ENCODE results near the gene MED13. TPM values are rescaled to one million over a fixed set of nuclear protein-coding genes. Genes with fewer than 3 reads are reported as not detected.
"Not testable (repeated sequence)": the region's sequence is repeated elsewhere in the genome, so short reads cannot be mapped to it uniquely, and the experiment has no call there.

MED13 gene
- total RNA-seq, 2 experiments from 2014 or later: 52.5 to 65.4 TPM

DNA sequence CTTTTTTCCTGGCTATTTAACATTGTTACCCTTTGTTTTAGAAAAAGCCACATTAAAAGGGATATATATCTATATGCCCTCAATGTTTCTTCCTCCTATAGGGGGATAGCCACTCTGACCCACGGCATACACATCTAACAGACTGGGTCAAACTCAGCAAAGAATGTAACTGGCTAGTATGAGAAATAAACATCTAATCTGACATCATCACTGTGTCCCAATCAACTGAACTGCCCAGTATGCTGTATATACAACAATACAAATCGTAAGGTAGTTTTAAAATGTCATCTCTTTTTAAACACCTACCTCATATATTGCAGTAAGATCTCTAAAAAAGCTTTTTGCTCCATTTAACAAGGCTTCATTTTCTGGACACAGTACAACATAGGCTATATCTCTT, 97.3 kb downstream of the MED13 start:
- H3K36me3 Mint-ChIP-seq (ENCODE audit: low read depth): peaks cover 40% of the 10 kb centered on the region
- ChIA-PET CTCF (interaction anchor here (0.7 kb wide), 1 partner anchor 78 kb away, joined by 3 read pairs; no protein-coding TSS in a partner anchor), POLR2A (no interaction called here)
- H3K27ac Mint-ChIP-seq: no peak overlapping the region
- H3K27me3 Mint-ChIP-seq: no peaks in the 10 kb centered on the region
- no peak overlapping the region for H3K4me3 Mint-ChIP-seq
- H3K9me3 Mint-ChIP-seq: no peaks in the 10 kb centered on the region
- DNase-seq: no peak
- H3K4me1 Mint-ChIP-seq: no peaks in the 10 kb centered on the region

DNA sequence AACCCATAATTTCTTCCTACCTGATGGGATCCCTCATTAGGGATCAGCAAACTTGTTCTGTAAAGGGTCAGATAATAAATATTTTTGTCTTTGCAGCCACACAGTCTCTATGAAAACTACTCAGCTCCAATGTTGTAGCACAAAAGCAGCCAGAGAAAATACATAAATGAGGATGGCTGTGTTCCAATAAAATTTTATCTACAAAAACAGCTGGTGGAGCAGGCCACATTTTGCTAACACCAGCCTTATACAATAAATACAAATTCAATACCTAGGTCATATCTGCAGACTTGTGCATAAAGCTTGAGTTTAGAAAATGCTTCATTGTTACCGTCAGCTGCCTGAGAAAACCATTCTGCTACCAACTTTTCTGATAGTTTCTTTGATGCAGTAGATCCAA, 98.9 kb downstream of the MED13 start:
- no peak overlapping the region for H3K4me3 Mint-ChIP-seq
- peaks cover 39% of the 10 kb centered on the region for H3K36me3 Mint-ChIP-seq (ENCODE audit: low read depth)
- H3K4me1 Mint-ChIP-seq: no peaks in the 10 kb centered on the region
- ChIA-PET CTCF (interaction anchor here (1.3 to 1.6 kb wide), 3 partner anchors 10 to 68 kb away, joined by 3 read pairs; no protein-coding TSS in a partner anchor), POLR2A (no interaction called here)
- no peaks in the 10 kb centered on the region for H3K9me3 Mint-ChIP-seq
- DNase-seq: no peak
- H3K27me3 Mint-ChIP-seq: no peaks in the 10 kb centered on the region
- no peak overlapping the region for H3K27ac Mint-ChIP-seq

DNA sequence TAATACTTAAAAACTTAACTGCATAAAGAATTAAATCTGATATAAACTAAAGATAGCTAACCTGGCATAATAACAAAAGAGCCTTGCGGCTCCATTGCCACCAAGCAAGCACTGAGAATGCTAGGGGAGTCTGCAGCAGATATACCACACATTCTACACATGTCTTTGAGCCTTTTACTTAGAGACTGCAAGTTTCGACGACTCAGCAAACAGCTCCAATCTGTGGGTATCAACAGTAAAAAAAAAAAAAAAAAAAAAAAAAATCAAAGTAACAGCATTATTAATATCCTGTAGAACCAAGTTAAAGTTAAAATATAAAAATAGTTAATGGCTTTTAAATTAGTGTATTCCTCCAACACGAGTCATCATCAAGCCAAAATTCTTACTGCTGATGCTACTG, 109.5 kb downstream of the MED13 start:
- Mint-ChIP-seq H3K9me3 (no peaks in the 10 kb centered on the region), H3K4me3 (no peak overlapping the region), H3K27ac (no peak overlapping the region), H3K36me3 (ENCODE audit: low read depth) (peaks cover 22% of the 10 kb centered on the region), H3K27me3 (no peaks in the 10 kb centered on the region), H3K4me1 (no peaks in the 10 kb centered on the region)
- CTCF ChIA-PET: interaction anchor here (1.5 kb wide), 1 partner anchor 10 kb away, joined by 3 read pairs; no protein-coding TSS in a partner anchor
- POLR2A ChIA-PET: no interaction called here
- no peak for DNase-seq

DNA sequence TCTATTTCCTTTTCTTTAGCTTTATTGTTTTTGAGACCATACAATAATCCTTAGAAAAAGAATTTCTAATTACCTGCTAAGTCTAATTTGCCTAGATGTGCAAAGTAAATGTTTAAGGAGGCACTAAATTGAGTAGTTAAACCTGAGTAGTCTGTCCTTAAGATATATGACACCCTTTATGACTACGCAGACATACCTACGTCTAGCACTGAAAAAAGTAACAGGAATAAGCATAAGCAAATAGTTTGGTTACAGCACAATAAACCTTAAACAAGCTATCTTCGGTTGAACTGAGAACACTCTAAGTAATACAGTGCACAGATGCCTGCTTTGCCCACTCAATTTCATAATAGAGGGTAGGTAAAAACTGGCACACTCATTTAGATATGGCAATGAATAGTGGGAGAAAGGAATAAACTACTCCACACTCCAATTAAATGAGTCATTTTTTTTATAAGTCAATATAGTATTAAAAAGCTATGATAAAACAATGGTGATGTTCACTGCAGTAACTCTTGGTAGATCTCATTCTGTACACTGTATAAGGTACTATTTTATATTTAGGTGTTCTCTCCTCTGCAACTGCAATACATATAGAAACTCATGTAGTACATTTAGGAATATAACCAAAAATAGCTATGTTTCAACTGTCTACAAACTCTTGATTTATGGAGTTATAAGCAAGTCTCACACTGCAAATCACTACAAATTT, 117.6 kb downstream of the MED13 start:
- Mint-ChIP-seq H3K27ac (no peak overlapping the region), H3K36me3 (ENCODE audit: low read depth) (peaks cover 18% of the 10 kb centered on the region), H3K4me1 (peaks cover 2% of the 10 kb centered on the region), H3K9me3 (no peaks in the 10 kb centered on the region), H3K4me3 (no peak overlapping the region), H3K27me3 (no peaks in the 10 kb centered on the region)
- no peak for DNase-seq
- ChIA-PET POLR2A (no interaction called here), CTCF (interaction anchor here (0.7 to 1.3 kb wide), 5 partner anchors 10 to 162 kb away, joined by 3 to 4 read pairs (median 3); partner anchors contain the start of gene BRIP1)

DNA sequence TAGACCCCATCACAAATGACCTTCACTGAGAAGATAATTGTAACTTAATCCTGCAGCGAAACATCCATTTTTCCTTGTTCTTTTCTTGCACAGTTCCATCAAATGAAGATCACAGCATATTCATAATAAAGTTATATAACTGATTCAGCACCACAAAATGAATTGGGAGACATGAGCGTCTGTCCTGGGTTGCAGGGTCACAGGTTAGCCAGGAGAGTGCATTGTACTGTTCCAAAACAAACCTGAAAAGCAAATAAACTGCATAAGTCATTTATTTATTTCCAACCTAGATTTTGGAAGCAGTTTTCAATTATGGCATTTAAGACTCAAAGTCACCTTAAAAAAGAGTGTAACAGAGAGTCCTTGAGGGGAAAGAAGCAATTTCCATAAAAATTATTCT, 118.7 kb downstream of the MED13 start:
- Mint-ChIP-seq H3K27me3 (no peaks in the 10 kb centered on the region), H3K4me3 (no peak overlapping the region), H3K36me3 (ENCODE audit: low read depth) (peaks cover 17% of the 10 kb centered on the region), H3K4me1 (peaks cover 2% of the 10 kb centered on the region), H3K27ac (no peak overlapping the region), H3K9me3 (no peaks in the 10 kb centered on the region)
- ChIA-PET POLR2A (no interaction called here), CTCF (no interaction called here)
- DNase-seq: no peak

DNA sequence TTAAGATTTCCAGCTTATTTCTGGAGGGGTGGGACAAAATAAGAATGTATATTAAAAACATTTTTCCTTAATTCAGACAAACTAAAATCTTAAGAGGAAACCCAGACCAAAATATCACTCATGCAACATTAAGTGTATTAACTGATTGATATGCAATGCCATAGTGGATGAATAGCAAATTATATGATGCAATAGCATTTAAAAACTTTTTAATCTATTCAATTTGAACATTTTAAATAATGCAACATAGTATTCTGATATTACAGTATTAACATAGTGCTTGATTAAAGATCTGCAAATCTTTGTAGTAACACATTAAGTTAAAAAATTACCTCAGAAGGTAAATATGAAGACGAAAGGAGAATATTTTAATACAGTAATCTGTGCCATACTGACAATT, 122.0 kb downstream of the MED13 start:
- Mint-ChIP-seq H3K36me3 (ENCODE audit: low read depth) (peaks cover 16% of the 10 kb centered on the region), H3K27ac (no peak overlapping the region), H3K4me3 (no peak overlapping the region), H3K4me1 (peaks cover 2% of the 10 kb centered on the region), H3K27me3 (no peaks in the 10 kb centered on the region), H3K9me3 (no peaks in the 10 kb centered on the region)
- no peak for DNase-seq
- POLR2A ChIA-PET: no interaction called here
- CTCF ChIA-PET: no interaction called here

DNA sequence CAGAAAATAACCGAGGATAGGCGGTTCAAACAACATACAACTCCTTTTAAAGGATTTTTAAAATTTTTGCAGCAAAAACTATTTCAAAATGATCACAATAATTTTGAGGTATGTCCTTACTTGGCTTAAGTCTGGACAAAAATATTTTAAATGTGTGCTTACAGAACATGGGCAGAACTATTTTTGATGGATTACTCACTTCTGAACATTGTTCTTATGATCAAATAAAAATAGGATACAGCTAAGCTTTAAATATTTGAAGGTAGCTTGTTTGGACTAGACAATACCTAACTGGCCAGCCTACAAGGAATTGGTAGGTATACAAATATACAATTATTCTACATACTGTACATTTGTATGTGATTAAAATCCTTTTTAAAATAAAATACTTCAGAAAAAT, 123.0 kb downstream of the MED13 start:
- CTCF ChIA-PET: interaction anchor here (0.6 kb wide), 1 partner anchor 31 kb away, joined by 3 read pairs; no protein-coding TSS in a partner anchor
- POLR2A ChIA-PET: no interaction called here
- no peak for DNase-seq
- Mint-ChIP-seq H3K27me3 (no peaks in the 10 kb centered on the region), H3K4me3 (no peak overlapping the region), H3K27ac (no peak overlapping the region), H3K9me3 (no peaks in the 10 kb centered on the region), H3K4me1 (peaks cover 2% of the 10 kb centered on the region), H3K36me3 (ENCODE audit: low read depth) (peaks cover 16% of the 10 kb centered on the region)

DNA sequence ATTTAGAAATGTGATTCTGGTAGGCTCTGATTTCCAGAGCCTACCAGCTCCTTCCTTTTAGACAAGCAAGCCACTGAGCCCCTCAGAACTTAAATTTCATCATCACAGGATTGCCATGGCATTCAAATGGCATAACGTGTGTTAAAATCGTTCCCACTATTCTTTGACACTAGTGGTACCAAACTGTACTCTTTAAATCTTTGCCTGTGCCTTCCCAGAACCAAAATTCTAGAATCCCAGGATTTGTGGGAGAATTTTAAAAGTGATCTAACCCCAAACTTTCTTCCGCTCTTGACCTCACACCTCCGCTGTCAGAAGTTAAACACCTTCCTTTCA, 137.0 kb downstream of the MED13 start:
- DNase-seq: no peak
- Mint-ChIP-seq H3K27me3 (peaks cover 3% of the 10 kb centered on the region), H3K36me3 (ENCODE audit: low read depth) (peaks cover 9% of the 10 kb centered on the region), H3K4me1 (peaks cover 19% of the 10 kb centered on the region), H3K4me3 (peak overlapping the region; percentile 83), H3K27ac (peak overlapping the region; percentile 89), H3K9me3 (no peaks in the 10 kb centered on the region)
- ChIA-PET CTCF (no interaction called here), POLR2A (no interaction called here)

DNA sequence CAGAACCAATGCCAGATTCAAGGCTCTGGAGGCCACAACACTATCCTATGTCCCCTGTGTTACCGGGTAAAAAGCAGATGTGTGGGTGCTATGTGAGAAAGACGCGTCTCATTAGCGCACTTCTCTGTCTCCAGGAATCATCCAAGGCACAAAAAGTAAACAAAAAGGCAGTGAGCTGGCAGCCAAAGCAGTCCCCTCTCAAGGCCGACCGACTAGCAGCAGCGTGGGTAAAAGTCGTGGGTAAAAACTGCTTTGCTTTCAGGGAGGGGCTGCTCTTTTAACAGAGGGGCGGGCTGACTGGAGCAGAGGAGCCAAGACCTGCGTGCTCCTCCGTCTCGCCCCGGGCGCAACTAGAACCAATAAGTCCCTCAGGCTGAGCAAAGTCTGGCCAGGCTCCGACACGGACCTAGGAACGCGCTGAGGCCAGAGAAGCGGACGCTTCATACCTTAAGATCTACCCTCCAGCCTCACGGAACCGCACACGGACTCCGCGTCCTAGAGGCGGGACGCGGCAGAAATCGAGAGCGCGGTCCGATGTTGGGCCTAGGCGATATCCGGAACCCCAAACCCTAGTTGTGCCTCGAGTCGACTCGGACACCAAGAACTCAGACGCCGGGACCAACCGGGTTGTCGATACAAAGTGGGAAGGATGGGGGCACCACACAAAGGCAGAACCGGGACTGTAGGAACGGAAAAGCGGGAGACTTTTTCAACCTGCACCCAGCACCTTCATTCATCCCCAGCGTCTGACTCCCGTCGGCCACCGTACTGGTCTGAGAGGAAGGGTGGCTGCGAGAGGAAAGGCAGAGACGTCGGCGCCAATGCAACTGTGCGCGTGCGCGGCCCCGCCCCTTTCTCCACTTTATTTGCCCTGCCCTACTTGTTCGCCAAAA, 137.6 kb downstream of the MED13 start, which contains the start of gene INTS2:
Gene INTS2, minus strand, starts transcription at position 775 of the 893 bp plus-strand sequence. CDS start 1,338 bp downstream, outside the sequence.
- POLR2A ChIA-PET: no interaction called here
- CTCF ChIA-PET: no interaction called here
- Mint-ChIP-seq H3K4me3 (peak within 1 kb of the TSS; percentile 83), H3K4me1 (peaks cover 19% of the 10 kb centered on the region), H3K36me3 (ENCODE audit: low read depth) (peaks cover 14% of the 10 kb centered on the region), H3K27me3 (peaks cover 3% of the 10 kb centered on the region), H3K9me3 (no peaks in the 10 kb centered on the region), H3K27ac (peak within 1 kb of the TSS; percentile 89)
- DNase-seq: peak; percentile 96

DNA sequence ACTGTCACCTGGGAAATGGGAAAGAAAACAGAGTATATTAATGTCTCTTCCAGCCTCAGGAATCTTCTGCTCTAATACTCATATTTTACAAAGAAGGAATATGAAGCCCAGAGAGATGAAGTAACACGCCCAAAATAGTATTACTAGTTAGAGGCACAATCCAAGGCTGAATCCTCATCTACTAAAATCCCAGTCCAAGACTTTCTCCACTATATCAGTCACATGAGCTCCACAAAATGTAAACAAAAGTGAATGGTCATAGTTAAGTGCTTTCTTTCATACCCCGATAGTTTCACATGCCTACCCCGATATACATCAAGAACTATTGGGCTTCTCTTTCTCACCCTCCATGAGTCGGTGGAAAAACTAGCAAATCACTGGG, 138.3 kb downstream of the MED13 start:
- no peak for DNase-seq
- H3K27ac Mint-ChIP-seq: peak overlapping the region; percentile 89
- peaks cover 19% of the 10 kb centered on the region for H3K4me1 Mint-ChIP-seq
- H3K36me3 Mint-ChIP-seq (ENCODE audit: low read depth): peaks cover 15% of the 10 kb centered on the region
- H3K4me3 Mint-ChIP-seq: peak overlapping the region; percentile 83
- no peaks in the 10 kb centered on the region for H3K9me3 Mint-ChIP-seq
- CTCF ChIA-PET: no interaction called here
- POLR2A ChIA-PET: no interaction called here
- H3K27me3 Mint-ChIP-seq: peaks cover 3% of the 10 kb centered on the region

DNA sequence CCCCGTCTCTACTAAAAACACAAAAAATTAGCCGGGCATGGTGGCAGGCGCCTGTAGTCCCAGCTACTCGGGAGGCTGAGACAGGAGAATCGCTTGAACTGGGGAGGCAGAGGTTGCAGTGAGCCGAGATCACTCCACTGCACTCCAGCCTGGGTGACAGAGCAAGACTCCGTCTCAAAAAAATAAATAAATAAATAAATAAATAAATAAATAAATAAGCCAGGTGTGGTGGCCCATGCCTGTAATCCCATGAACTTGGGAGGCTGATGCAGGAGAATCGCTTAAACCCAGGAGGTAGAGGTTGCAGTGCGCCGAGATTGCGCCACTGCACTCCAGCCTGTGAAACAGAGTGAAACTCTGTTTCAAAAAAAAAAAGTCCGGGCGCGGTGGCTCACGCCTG, 149.9 kb downstream of the MED13 start:
- H3K27me3 Mint-ChIP-seq, CTCF ChIA-PET, H3K27ac Mint-ChIP-seq: not testable (repeated sequence)

DNA sequence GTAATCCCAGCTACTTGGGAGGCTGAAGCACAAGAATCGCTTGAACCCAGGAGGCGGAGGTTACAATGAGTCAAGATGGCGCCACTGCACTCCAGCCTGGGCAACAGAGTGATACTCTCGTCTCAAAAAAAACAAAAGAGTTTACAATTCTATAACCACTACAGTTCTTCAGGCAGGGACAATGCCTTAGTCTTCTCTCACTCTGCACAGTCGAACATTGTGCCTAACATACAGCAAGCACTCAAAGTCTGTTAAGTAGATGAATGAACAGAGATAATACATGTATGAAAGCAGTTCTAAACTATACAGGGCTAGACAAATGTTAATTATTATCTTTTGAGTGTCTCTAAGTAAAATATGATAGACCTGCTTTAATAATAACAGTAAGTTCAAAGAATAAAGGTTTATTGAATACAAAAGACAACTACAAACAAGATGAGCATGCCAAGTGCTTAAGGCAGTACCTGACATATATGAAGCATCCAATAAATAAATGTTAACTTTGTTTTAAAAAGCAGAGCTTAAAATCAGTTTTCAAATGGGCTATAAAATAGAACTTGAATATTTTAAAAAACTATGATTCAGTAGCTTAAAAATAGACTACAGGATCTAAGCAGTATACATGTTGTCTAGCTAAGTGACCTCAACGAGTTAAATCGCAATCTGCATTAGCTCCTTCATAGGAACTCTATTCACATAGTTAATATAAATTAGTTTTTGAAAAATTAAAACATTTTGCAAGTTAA, 156.6 kb downstream of the MED13 start:
- CTCF ChIA-PET: no interaction called here
- H3K4me1 Mint-ChIP-seq: peaks cover 2% of the 10 kb centered on the region
- no peak overlapping the region for H3K27ac Mint-ChIP-seq
- no peak overlapping the region for H3K4me3 Mint-ChIP-seq
- no peaks in the 10 kb centered on the region for H3K27me3 Mint-ChIP-seq
- DNase-seq: no peak
- no peaks in the 10 kb centered on the region for H3K9me3 Mint-ChIP-seq
- H3K36me3 Mint-ChIP-seq (ENCODE audit: low read depth): peaks cover 44% of the 10 kb centered on the region
- POLR2A ChIA-PET: no interaction called here

More for the DNA sequence above, 149.9 kb downstream of the MED13 start:
- DNase-seq, H3K4me3 Mint-ChIP-seq, H3K4me1 Mint-ChIP-seq, H3K9me3 Mint-ChIP-seq, POLR2A ChIA-PET: not testable (repeated sequence)
- peaks cover 37% of the 10 kb centered on the region for H3K36me3 Mint-ChIP-seq (ENCODE audit: low read depth)

DNA sequence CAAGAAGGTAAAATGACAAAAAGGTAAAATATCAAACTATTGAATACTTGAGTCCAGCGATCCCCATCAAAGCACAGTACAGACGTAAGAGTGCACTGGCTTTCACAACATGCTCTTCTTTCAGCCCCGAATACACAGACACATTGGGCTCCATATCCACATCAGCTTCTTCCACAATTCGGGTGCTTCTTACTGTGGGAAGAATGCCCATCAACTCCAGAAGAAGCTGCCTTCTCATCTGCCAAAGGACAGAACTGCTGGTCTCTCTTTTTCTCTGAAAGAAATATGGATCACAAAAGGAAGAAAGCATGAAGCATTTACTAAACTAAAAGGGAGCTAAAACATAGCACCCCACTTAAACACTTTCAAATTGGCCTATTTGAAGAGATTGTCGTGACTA, 157.7 kb downstream of the MED13 start:
- H3K4me3 Mint-ChIP-seq: no peak overlapping the region
- no peaks in the 10 kb centered on the region for H3K9me3 Mint-ChIP-seq
- DNase-seq: no peak
- ChIA-PET POLR2A (interaction anchor here (0.7 kb wide), 1 partner anchor 73 kb away, joined by 6 read pairs; no protein-coding TSS in a partner anchor), CTCF (interaction anchor here (0.6 to 1.0 kb wide), 2 partner anchors 22 to 202 kb away, joined by 3 to 4 read pairs; no protein-coding TSS in a partner anchor)
- H3K36me3 Mint-ChIP-seq (ENCODE audit: low read depth): peaks cover 51% of the 10 kb centered on the region
- peaks cover 2% of the 10 kb centered on the region for H3K4me1 Mint-ChIP-seq
- H3K27ac Mint-ChIP-seq: no peak overlapping the region
- no peaks in the 10 kb centered on the region for H3K27me3 Mint-ChIP-seq
